T-helper 1 cell treated with Interleukin-12 subunit alpha and Interleukin-12 subunit beta and Interleukin-4 antibody, amounts not matched to agents 30 μg/mL and 1 μg/mL, for 36 hours (primary cell): Measurements from ENCODE around the gene GLDC.
"Not testable (repeated sequence)": the region's sequence is repeated elsewhere in the genome, so short reads cannot be mapped to it uniquely, and the experiment has no call there.

Experiments
- H3K27ac Mint-ChIP-seq: one replicate; pipeline ENCODE4 v1.8.0; 2021; ENCODE audit warnings: mild to moderate bottlenecking, mixed read lengths
- H3K27me3 Mint-ChIP-seq: one replicate; pipeline ENCODE4 v1.8.0; 2021; ENCODE audit warnings: low read depth, mixed read lengths
- H3K36me3 Mint-ChIP-seq: one replicate; pipeline ENCODE4 v1.8.0; 2021; ENCODE audit warnings: low read depth, mixed read lengths
- H3K4me1 Mint-ChIP-seq: one replicate; pipeline ENCODE4 v1.8.0; 2021; ENCODE audit warnings: low read depth, mixed read lengths
- H3K4me3 Mint-ChIP-seq: one replicate; pipeline ENCODE4 v1.8.0; 2021; ENCODE audit warnings: mild to moderate bottlenecking, moderate library complexity, mixed read lengths
- H3K9me3 Mint-ChIP-seq: one replicate; pipeline ENCODE4 v1.8.0; 2021; ENCODE audit warnings: mixed read lengths

The GLDC gene

GRCh38 chr9:6645355-6646292 lies at the start of gene GLDC:
TSS of gene GLDC (minus strand) at chr9:6645729. CDS start at chr9:6645499, 230 bp downstream.
- Mint-ChIP-seq H3K4me3 (peak within 1 kb of the TSS; percentile 80), H3K4me1 (peaks cover 14% of the 10 kb centered on the region), H3K27me3 (peaks cover 72% of the 10 kb centered on the region), H3K9me3 (no peaks in the 10 kb centered on the region), H3K36me3 (no peaks in the 10 kb centered on the region), H3K27ac (no peak within 1 kb of the TSS)

- Mint-ChIP-seq H3K9me3 (no peaks in the 10 kb centered on the region), H3K4me1 (peaks cover 6% of the 10 kb centered on the region), H3K36me3 (no peaks in the 10 kb centered on the region)
Observed at GRCh38 chr9:6692881-6693361, 47.4 kb upstream of the GLDC start.

GRCh38 chr9:6692433-6692832 lies 46.9 kb upstream of the GLDC start:
- no peaks in the 10 kb centered on the region for H3K27me3 Mint-ChIP-seq
- no peak overlapping the region for H3K27ac Mint-ChIP-seq
- no peaks in the 10 kb centered on the region for H3K36me3 Mint-ChIP-seq
- H3K4me3 Mint-ChIP-seq, result no peak overlapping the region
- peaks cover 6% of the 10 kb centered on the region for H3K4me1 Mint-ChIP-seq
- H3K9me3 Mint-ChIP-seq, result no peaks in the 10 kb centered on the region

More at GRCh38 chr9:6692881-6693361, 47.4 kb upstream of the GLDC start:
- H3K27me3 Mint-ChIP-seq, result no peaks in the 10 kb centered on the region
- H3K4me3 Mint-ChIP-seq, result no peak overlapping the region
- H3K27ac Mint-ChIP-seq, result no peak overlapping the region

GRCh38 chr9:6690675-6691070 lies 45.1 kb upstream of the GLDC start:
- H3K36me3 Mint-ChIP-seq, H3K4me1 Mint-ChIP-seq, H3K27ac Mint-ChIP-seq, H3K27me3 Mint-ChIP-seq, H3K4me3 Mint-ChIP-seq, H3K9me3 Mint-ChIP-seq: not testable (repeated sequence)

- Mint-ChIP-seq H3K27ac (no peak overlapping the region), H3K27me3 (no peaks in the 10 kb centered on the region), H3K36me3 (no peaks in the 10 kb centered on the region), H3K9me3 (no peaks in the 10 kb centered on the region), H3K4me3 (no peak overlapping the region), H3K4me1 (peaks cover 6% of the 10 kb centered on the region)
Observed at GRCh38 chr9:6689893-6690674, 44.6 kb upstream of the GLDC start.

- H3K4me1 Mint-ChIP-seq, result peaks cover 17% of the 10 kb centered on the region
- no peak overlapping the region for H3K27ac Mint-ChIP-seq
- H3K4me3 Mint-ChIP-seq, result no peak overlapping the region
- H3K36me3 Mint-ChIP-seq, result no peaks in the 10 kb centered on the region
- no peaks in the 10 kb centered on the region for H3K27me3 Mint-ChIP-seq
- H3K9me3 Mint-ChIP-seq, result no peaks in the 10 kb centered on the region
Observed at GRCh38 chr9:6687180-6687579, 41.7 kb upstream of the GLDC start.

- Mint-ChIP-seq H3K27me3 (no peaks in the 10 kb centered on the region), H3K9me3 (no peaks in the 10 kb centered on the region), H3K4me3 (no peak overlapping the region), H3K4me1 (peaks cover 17% of the 10 kb centered on the region), H3K27ac (no peak overlapping the region), H3K36me3 (no peaks in the 10 kb centered on the region)
Observed at GRCh38 chr9:6686396-6686795, 40.9 kb upstream of the GLDC start.

GRCh38 chr9:6681957-6682501 lies 36.5 kb upstream of the GLDC start:
- H3K4me3 Mint-ChIP-seq, result peak overlapping the region; percentile 95
- peaks cover 16% of the 10 kb centered on the region for H3K4me1 Mint-ChIP-seq
- no peaks in the 10 kb centered on the region for H3K36me3 Mint-ChIP-seq
- H3K27me3 Mint-ChIP-seq, result no peaks in the 10 kb centered on the region
- H3K9me3 Mint-ChIP-seq, result no peaks in the 10 kb centered on the region
- peak overlapping the region; percentile 99 for H3K27ac Mint-ChIP-seq

GRCh38 chr9:6681147-6681956 lies 35.8 kb upstream of the GLDC start:
- Mint-ChIP-seq H3K27ac (peak overlapping the region; percentile 99), H3K36me3 (no peaks in the 10 kb centered on the region), H3K27me3 (no peaks in the 10 kb centered on the region), H3K9me3 (no peaks in the 10 kb centered on the region), H3K4me1 (peaks cover 16% of the 10 kb centered on the region), H3K4me3 (peak overlapping the region; percentile 95)

GRCh38 chr9:6680797-6681146 lies 35.2 kb upstream of the GLDC start:
- Mint-ChIP-seq H3K4me1 (peaks cover 16% of the 10 kb centered on the region), H3K9me3 (no peaks in the 10 kb centered on the region), H3K27ac (peak overlapping the region; percentile 99), H3K27me3 (no peaks in the 10 kb centered on the region), H3K4me3 (peak overlapping the region; percentile 95), H3K36me3 (no peaks in the 10 kb centered on the region)

- no peak overlapping the region for H3K4me3 Mint-ChIP-seq
- H3K27me3 Mint-ChIP-seq, result no peaks in the 10 kb centered on the region
- H3K36me3 Mint-ChIP-seq, result no peaks in the 10 kb centered on the region
- H3K27ac Mint-ChIP-seq, result no peak overlapping the region
- H3K4me1 Mint-ChIP-seq, result peaks cover 7% of the 10 kb centered on the region
- no peaks in the 10 kb centered on the region for H3K9me3 Mint-ChIP-seq
Observed at GRCh38 chr9:6677803-6678202, 32.3 kb upstream of the GLDC start.

- H3K4me1 Mint-ChIP-seq, result peaks cover 5% of the 10 kb centered on the region
- H3K27ac Mint-ChIP-seq, result no peak overlapping the region
- H3K9me3 Mint-ChIP-seq, result no peaks in the 10 kb centered on the region
- H3K4me3 Mint-ChIP-seq, result no peak overlapping the region
- H3K36me3 Mint-ChIP-seq, result no peaks in the 10 kb centered on the region
- no peaks in the 10 kb centered on the region for H3K27me3 Mint-ChIP-seq
Observed at GRCh38 chr9:6676254-6676921, 30.9 kb upstream of the GLDC start.

GRCh38 chr9:6675268-6675667 lies 29.7 kb upstream of the GLDC start:
- H3K27me3 Mint-ChIP-seq, result no peaks in the 10 kb centered on the region
- H3K9me3 Mint-ChIP-seq, result no peaks in the 10 kb centered on the region
- no peak overlapping the region for H3K27ac Mint-ChIP-seq
- H3K4me1 Mint-ChIP-seq, result no peaks in the 10 kb centered on the region
- no peak overlapping the region for H3K4me3 Mint-ChIP-seq
- H3K36me3 Mint-ChIP-seq, result no peaks in the 10 kb centered on the region
